ENCODE measurements around the gene MRTFB. TPM values are rescaled to one million over a fixed set of nuclear protein-coding genes. Genes with fewer than 3 reads are reported as not detected.

MRTFB gene
- total RNA-seq, 1 donor, result 11.6 TPM

GRCh38 chr16:14292051-14292825 lies 221.1 kb downstream of the MRTFB start:
- Histone ChIP-seq H2AFZ (ENCODE audit: low read length) (no peak overlapping the region), H3K79me2 (ENCODE audit: insufficient read depth, low read length) (no peaks in the 10 kb centered on the region)
- no peak for DNase-seq (ENCODE audit: insufficient read length, low spot score, missing footprints)

GRCh38 chr16:14296663-14297062 lies 225.5 kb downstream of the MRTFB start:
- TF ChIP-seq CTCF (IDR thresholded peaks at IDR 0.05; ENCODE audit: extremely low read depth, low read depth, low read length), result no peak
- Histone ChIP-seq H2AFZ (ENCODE audit: low read length) (no peak overlapping the region), H3K36me3 (ENCODE audit: insufficient read depth, low read length) (no peaks in the 10 kb centered on the region), H4K20me1 (ENCODE audit: insufficient read depth, low read length) (no peaks in the 10 kb centered on the region), H3K4me1 (ENCODE audit: insufficient read depth, low read length) (peaks cover 5% of the 10 kb centered on the region), H3K79me2 (ENCODE audit: insufficient read depth, low read length) (no peaks in the 10 kb centered on the region), H3K27ac (ENCODE audit: low read depth, low read length) (no peak overlapping the region), H3K4me2 (ENCODE audit: insufficient read depth, low read length) (no peak overlapping the region), H3K4me3 (ENCODE audit: insufficient read depth, low read length) (no peak overlapping the region), H3K9me3 (ENCODE audit: low read depth, low read length) (no peaks in the 10 kb centered on the region), H3K27me3 (ENCODE audit: insufficient read depth, low read length) (no peaks in the 10 kb centered on the region)
- DNase-seq (ENCODE audit: insufficient read length, low spot score, missing footprints), result no peak

More at GRCh38 chr16:14292051-14292825, 221.1 kb downstream of the MRTFB start:
- Histone ChIP-seq H3K4me2 (ENCODE audit: insufficient read depth, low read length) (no peak overlapping the region), H3K27me3 (ENCODE audit: insufficient read depth, low read length) (no peaks in the 10 kb centered on the region), H3K9me3 (ENCODE audit: low read depth, low read length) (peaks cover 5% of the 10 kb centered on the region), H3K4me1 (ENCODE audit: insufficient read depth, low read length) (no peaks in the 10 kb centered on the region), H3K36me3 (ENCODE audit: insufficient read depth, low read length) (no peaks in the 10 kb centered on the region), H3K4me3 (ENCODE audit: insufficient read depth, low read length) (no peak overlapping the region), H3K27ac (ENCODE audit: low read depth, low read length) (no peak overlapping the region), H4K20me1 (ENCODE audit: insufficient read depth, low read length) (no peaks in the 10 kb centered on the region)
- TF ChIP-seq CTCF (IDR thresholded peaks at IDR 0.05; ENCODE audit: extremely low read depth, low read depth, low read length), result no peak

GRCh38 chr16:14298374-14299122 lies 227.4 kb downstream of the MRTFB start:
- Histone ChIP-seq H3K4me3 (ENCODE audit: insufficient read depth, low read length) (no peak overlapping the region), H3K36me3 (ENCODE audit: insufficient read depth, low read length) (no peaks in the 10 kb centered on the region), H4K20me1 (ENCODE audit: insufficient read depth, low read length) (no peaks in the 10 kb centered on the region), H3K79me2 (ENCODE audit: insufficient read depth, low read length) (peaks cover 14% of the 10 kb centered on the region), H3K4me2 (ENCODE audit: insufficient read depth, low read length) (no peak overlapping the region), H2AFZ (ENCODE audit: low read length) (no peak overlapping the region), H3K27me3 (ENCODE audit: insufficient read depth, low read length) (no peaks in the 10 kb centered on the region), H3K9me3 (ENCODE audit: low read depth, low read length) (no peaks in the 10 kb centered on the region), H3K4me1 (ENCODE audit: insufficient read depth, low read length) (peaks cover 5% of the 10 kb centered on the region), H3K27ac (ENCODE audit: low read depth, low read length) (no peak overlapping the region)
- DNase-seq (ENCODE audit: insufficient read length, low spot score, missing footprints), result no peak
- TF ChIP-seq CTCF (IDR thresholded peaks at IDR 0.05; ENCODE audit: extremely low read depth, low read depth, low read length), result no peak

- Histone ChIP-seq H3K9me3 (ENCODE audit: low read depth, low read length) (no peaks in the 10 kb centered on the region), H3K4me2 (ENCODE audit: insufficient read depth, low read length) (peak overlapping the region; percentile 93), H3K4me3 (ENCODE audit: insufficient read depth, low read length) (peak overlapping the region; percentile 76), H3K36me3 (ENCODE audit: insufficient read depth, low read length) (no peaks in the 10 kb centered on the region), H2AFZ (ENCODE audit: low read length) (no peak overlapping the region), H3K4me1 (ENCODE audit: insufficient read depth, low read length) (peaks cover 18% of the 10 kb centered on the region), H3K27me3 (ENCODE audit: insufficient read depth, low read length) (no peaks in the 10 kb centered on the region), H3K79me2 (ENCODE audit: insufficient read depth, low read length) (peaks cover 36% of the 10 kb centered on the region), H3K27ac (ENCODE audit: low read depth, low read length) (no peak overlapping the region), H4K20me1 (ENCODE audit: insufficient read depth, low read length) (peaks cover 11% of the 10 kb centered on the region)
- peak; percentile 67 for TF ChIP-seq CTCF (IDR thresholded peaks at IDR 0.05; ENCODE audit: extremely low read depth, low read depth, low read length)
- DNase-seq (ENCODE audit: insufficient read length, low spot score, missing footprints), result peak; percentile 96
Observed at GRCh38 chr16:14300705-14301168, 229.6 kb downstream of the MRTFB start.

Data from osteoblast (primary cell).